HTR-8/SVneo (cell line): ENCODE data around the gene SLC35B3.
"Not testable (repeated sequence)": the region's sequence is repeated elsewhere in the genome, so short reads cannot be mapped to it uniquely, and the experiment has no call there.

ENCODE experiments used
- DNase-seq: peaks from one replicate; pipeline ENCODE4 v3.0.0; 2011; ENCODE audit warnings: low spot score, mixed read lengths; ENCODE audit not compliant: insufficient read length
- FAIRE-seq: peaks from 2 replicates; lab custom pipeline; 2011; peaks lifted over from hg19 to GRCh38; lab: Jason Lieb, UNC

Gene SLC35B3

DNA sequence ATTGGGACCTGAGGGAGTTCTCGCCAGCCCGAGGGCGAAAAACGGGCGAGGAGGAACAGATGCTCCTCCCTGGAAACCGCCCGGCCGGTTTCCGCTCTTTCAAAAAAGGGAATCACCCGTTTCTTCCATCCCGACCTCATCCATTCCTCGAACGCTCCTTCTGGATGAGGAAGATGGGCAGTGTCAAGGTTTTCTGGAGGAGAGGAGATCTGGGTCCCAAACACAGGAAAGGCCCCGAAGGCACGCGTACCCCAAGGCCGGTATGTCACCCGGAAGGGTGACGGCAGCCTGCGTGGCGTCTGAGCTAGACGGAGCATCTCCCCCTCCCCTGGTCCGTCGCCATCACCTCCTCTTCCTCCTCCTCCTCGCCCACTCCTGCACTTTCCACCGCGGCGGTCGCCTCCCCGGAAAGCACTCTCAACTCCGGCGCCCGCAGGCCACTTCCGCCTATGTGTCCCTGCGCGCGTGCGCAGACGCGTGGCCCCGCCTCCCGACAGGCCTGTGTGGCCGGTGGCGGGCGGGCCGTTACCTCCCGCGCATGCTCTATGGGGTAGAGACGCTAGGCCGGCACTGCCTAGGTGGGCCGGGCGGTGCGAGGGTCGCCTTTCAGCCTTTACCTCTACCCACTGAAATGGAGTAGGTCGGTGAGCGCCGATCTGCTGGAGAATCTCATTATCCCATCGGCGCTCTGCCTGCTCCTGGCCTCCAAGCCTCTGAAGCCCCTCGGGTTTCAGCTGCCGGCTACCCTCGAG lies at the start of gene SLC35B3:
SLC35B3 (minus strand) TSS at position 453 of the 752 bp plus-strand sequence.
- peak; percentile 97 for FAIRE-seq
- DNase-seq, result peak; percentile 93

DNA sequence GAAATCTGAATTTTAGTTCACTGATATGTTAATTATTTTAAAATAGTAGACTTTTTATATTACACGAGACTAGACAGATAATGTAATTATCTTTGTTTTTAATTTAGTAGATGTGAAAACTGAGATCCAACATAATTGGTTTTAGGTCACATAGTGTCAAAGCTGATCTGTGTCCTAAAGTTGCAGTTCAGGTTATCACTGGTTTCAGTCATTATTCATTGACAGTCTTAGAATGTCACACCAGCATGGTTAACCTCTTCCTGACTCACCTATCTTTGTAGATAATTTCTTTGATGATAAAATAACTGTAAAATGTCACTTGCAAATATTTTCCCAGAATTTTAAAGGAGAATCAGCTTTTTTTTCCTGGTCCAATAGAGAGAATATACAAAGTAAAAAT lies 48.3 kb upstream of the SLC35B3 start:
- DNase-seq, result no peak
- no peak for FAIRE-seq

DNA sequence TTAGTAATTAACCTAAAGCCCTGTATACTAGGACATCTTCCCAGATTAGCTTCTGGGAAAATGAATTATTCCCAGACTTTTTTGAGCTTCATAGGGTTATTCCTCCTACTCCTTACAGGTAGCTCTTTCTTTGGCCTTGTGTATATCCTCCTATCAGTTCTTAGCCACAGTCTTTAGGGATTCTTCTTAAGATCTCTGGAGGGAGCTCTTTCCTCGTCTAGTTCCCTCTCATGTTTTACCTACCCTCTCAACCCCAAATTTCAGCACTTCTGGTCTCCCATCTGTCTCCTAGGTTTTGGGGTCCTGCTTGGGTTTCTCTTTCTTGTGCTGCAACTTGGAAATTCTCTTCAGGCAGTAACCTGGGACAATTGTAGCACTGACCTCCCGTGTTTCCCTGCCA lies 46.4 kb upstream of the SLC35B3 start:
- DNase-seq, result no peak
- no peak for FAIRE-seq

DNA sequence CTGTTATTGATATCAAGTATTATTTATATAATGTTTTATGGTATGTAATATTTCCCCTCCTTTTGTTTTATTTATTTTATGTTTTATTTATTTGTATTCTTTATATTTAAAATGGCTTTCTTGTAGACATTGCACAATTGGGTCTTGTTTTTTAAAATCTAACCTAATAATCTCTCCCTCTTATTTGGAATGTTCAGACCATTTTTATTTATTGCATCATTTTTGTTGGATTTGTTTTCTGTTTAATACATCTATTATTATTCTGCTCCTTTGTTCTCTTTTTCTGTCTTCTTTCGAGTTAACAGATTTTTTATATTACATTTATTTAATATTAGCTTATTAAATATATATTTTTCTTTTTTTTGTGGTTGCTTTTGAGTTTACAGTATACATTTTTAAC lies 43.1 kb upstream of the SLC35B3 start:
- DNase-seq, result no peak
- FAIRE-seq, result no peak

- FAIRE-seq, result no peak
These were observed 41.3 kb upstream of the SLC35B3 start for GRCh38 chr6:8476656-8477055.

GRCh38 chr6:8468552-8469356 lies 33.4 kb upstream of the SLC35B3 start:
- DNase-seq, result no peak
- no peak for FAIRE-seq

More at GRCh38 chr6:8476656-8477055, 41.3 kb upstream of the SLC35B3 start:
- no peak for DNase-seq

GRCh38 chr6:8462694-8463093 lies 27.3 kb upstream of the SLC35B3 start:
- no peak for FAIRE-seq

DNA sequence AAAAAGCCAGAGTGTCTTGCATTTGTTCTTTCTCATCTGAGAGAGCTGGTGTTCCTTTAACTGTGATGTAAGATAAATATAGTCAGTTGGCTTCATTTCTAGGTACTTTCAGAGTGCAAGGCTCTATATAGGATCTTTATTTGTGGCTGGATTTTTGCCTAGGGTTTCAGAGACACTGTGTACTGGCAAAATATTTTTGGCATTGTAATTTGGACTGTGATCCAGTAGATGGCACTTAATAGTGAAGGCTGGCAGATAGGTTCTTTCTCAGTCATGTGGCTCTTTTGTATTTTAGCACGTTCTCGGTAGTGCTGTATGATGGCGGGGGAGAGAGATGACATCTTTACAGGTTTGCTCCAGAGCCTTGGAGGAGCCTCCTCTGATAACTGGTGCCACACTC lies 26.8 kb upstream of the SLC35B3 start:
- no peak for FAIRE-seq
- no peak for DNase-seq

More at GRCh38 chr6:8462694-8463093, 27.3 kb upstream of the SLC35B3 start:
- no peak for DNase-seq

DNA sequence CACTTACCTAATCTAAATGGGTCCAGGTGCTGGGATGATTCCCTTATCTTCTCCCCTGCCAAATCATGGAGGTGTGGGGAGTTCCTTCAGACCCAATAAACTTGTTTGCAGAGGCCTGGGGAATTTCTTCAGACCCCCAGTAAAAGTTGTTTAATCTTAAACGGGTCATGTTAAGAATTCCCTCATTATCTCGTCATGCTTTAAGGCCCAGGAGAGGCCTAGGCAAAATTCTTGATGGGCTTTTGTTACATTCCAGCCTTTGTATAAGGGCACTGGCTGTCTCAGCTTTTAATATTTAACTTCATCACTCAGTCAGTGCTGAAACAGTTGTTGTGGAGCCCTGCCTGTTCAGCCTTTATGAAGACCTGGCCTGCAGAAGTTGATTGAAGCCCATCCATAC lies 11.0 kb upstream of the SLC35B3 start:
- no peak for FAIRE-seq

GRCh38 chr6:8445930-8446329 lies 10.6 kb upstream of the SLC35B3 start:
- not testable (repeated sequence) for FAIRE-seq, DNase-seq

More for the DNA sequence above, 11.0 kb upstream of the SLC35B3 start:
- DNase-seq, result no peak

- no peak for DNase-seq
- FAIRE-seq, result no peak
These were observed 6.8 kb upstream of the SLC35B3 start for GRCh38 chr6:8442150-8442549.

- FAIRE-seq (no peak), DNase-seq (no peak)
These were observed 6.1 kb upstream of the SLC35B3 start for GRCh38 chr6:8441452-8441851.

- FAIRE-seq (no peak), DNase-seq (no peak)
These were observed 4.4 kb upstream of the SLC35B3 start for GRCh38 chr6:8439601-8440268.

- FAIRE-seq, result no peak
- DNase-seq, result no peak
These were observed 2.5 kb upstream of the SLC35B3 start for GRCh38 chr6:8437813-8438212.

DNA sequence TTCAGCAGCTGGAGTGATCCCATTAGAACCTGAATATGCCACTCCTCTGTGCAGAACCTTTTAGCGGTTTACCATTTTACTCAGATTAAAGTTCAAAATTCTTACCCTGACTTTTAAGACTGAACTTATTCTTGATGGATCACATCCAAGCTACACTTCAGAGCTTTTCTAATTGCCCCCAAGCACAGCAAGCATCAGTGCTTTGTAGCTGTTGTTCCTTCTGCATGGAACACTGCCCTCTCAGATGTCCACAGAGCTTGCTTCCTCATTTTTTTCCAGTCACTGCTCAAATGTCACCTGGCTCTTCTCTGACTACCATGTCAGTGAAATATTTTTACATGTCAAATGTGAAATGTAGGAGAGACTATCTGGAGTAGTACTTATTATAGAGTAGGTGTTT lies 1.6 kb upstream of the SLC35B3 start:
- DNase-seq (no peak), FAIRE-seq (no peak)

GRCh38 chr6:8435845-8436168 lies 462 bp upstream of the SLC35B3 start:
- FAIRE-seq (no peak), DNase-seq (peak; percentile 5)

- FAIRE-seq (no peak), DNase-seq (no peak)
These were observed 635 bp downstream of the SLC35B3 start for GRCh38 chr6:8434727-8435092.

DNA sequence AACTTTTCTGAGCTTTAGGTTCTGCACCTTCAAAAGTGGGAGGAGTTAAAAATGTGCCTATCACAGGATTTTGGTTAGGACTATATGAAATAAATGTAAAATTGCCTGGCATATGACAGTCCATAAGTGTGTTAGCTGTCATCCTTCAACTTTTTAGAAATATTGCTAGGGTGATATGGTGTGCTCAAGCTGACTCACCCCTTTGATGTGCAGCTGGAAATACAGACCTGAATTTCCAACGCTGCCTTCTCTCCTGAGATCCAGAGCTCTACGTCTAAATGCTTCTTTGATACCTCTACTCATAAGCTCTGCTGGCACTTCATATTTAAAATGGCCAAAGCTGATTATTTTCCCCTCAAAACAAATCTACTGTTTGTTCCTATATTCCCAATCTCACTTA lies 2.7 kb downstream of the SLC35B3 start:
- FAIRE-seq, result no peak
- no peak for DNase-seq

GRCh38 chr6:8429821-8430220 lies 5.5 kb downstream of the SLC35B3 start:
- no peak for FAIRE-seq
- no peak for DNase-seq

GRCh38 chr6:8426544-8426943 lies 8.8 kb downstream of the SLC35B3 start:
- not testable (repeated sequence) for FAIRE-seq, DNase-seq

DNA sequence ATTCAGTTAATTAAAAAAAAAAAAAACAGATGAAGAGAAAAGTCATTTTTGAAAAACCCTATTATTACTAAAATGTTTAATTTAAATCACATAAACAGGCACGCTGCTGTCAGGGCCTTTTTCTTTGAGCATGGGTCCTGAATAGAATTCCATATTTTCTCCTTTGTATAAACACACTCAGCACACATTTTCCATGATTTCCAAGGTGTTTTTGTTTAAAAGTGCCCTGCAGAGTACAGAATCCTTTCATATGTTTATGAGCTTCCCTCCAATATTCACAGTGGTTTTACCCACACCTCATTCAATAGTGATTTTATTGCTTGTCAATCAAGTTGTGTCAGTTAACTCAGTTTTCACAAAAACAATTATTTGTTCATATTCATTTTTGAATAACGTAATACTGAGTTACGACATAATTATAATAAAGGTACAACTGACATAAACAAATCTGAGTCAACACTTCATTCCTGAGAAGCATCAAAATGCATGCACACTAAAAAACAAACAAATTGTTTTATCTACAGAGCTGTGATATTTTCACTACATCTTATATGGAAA lies 15.2 kb downstream of the SLC35B3 start:
- FAIRE-seq (no peak), DNase-seq (no peak)
